Renal cortical epithelial cell (primary cell): ENCODE data around the gene SAMD11. TPM values are rescaled to one million over a fixed set of nuclear protein-coding genes. Genes with fewer than 3 reads are reported as not detected.

Experiments used
- DNase-seq: peaks from one replicate; pipeline ENCODE4 v3.0.0-alpha.2; 2011; ENCODE audit warnings: low read depth
- total RNA-seq: library from RNA; depleted of rRNA; stranded (reverse); fragments of >200 nt; gene quantifications from 2 replicates; pipeline ENCODE4 v1.2.3, GENCODE V29; 2014

The SAMD11 gene
- total RNA-seq, 1 donor from 2014 or later, result 20.1 TPM

- no peak for DNase-seq
Measured at GRCh38 chr1:962381-963300, 38.9 kb downstream of the SAMD11 start.

DNA sequence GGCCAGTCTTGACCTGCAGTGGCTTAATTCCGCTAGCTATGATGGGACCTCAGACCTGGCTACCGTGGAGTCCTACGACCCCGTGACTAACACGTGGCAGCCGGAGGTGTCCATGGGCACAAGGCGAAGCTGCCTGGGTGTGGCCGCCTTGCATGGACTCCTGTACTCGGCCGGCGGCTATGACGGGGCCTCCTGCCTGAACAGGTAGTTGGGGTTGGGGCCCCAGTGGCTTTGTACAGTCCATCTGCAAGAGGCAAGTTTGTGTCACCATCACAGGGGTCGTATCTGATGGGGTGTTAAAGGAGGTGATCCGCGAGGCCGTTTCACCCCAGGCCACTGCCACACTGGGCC, 39.6 kb downstream of the SAMD11 start:
- DNase-seq, result no peak

- no peak for DNase-seq
Measured at GRCh38 chr1:963746-964525, 40.2 kb downstream of the SAMD11 start.

DNA sequence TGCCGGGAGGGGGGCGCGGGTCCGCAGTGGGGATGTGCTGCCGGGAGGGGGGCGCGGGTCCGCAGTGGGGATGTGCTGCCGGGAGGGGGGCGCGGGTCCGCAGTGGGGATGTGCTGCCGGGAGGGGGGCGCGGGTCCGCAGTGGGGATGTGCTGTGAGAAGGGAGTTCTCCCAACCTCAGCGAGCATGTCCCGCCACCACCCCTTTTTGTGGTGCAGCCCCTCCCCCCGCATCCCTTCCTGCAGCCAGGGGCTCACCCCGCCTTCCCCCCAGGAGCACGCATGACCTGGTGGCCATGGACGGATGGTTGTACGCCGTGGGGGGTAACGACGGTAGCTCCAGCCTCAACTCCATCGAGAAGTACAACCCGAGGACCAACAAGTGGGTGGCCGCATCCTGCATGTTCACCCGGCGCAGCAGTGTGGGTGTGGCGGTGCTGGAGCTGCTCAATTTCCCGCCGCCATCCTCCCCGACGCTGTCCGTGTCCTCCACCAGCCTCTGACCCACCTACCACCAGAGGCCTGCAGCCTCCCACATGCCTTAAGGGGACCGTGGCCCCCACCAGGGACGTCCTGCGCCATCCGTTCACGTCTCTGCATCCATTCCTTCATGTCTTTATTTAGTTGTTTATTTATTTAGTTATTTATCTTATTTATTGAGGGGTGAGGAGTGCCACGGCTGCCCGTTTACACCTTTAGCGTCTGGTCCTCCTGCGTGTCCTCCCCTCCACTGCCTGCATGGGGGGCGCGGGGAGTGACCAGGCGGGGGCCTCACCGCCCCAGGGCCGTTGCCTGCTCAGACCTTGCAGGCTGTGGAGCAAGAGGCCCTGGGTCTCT, 41.2 kb downstream of the SAMD11 start:
- DNase-seq, result no peak

- DNase-seq, result no peak
Measured at GRCh38 chr1:965526-966134, 41.9 kb downstream of the SAMD11 start.

DNA sequence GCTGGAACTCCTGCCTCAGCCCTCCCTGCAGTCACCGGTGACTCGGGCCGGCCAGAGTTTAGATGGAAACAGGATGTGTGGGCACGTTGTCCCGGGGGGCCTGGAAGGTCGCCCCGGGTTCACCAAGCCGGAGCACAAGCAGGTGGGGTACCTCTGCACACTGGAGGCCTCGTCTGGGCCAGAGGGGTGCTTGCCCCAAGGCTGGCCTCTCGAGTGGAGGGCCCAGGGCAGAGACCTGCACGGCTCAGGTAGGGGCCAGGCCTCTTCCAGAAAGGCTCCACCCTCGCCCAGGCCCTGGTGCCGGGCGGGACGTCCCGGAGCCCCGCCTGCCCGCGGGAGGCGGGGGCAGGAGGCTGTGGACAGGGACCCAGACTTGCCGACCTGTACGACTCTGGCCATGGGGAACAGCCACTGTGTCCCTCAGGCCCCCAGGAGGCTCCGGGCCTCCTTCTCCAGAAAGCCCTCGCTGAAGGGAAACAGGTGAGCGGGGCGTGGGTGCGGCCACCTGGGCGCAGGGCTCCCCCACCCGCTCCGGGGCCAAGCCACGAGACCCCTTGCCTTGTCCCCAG, 42.5 kb downstream of the SAMD11 start, which contains the start of gene PLEKHN1:
PLEKHN1 (plus strand) TSS at position 348 of the 569 bp plus-strand sequence; CDS start at position 398, 50 bp downstream.
- peak; percentile 28 for DNase-seq

DNA sequence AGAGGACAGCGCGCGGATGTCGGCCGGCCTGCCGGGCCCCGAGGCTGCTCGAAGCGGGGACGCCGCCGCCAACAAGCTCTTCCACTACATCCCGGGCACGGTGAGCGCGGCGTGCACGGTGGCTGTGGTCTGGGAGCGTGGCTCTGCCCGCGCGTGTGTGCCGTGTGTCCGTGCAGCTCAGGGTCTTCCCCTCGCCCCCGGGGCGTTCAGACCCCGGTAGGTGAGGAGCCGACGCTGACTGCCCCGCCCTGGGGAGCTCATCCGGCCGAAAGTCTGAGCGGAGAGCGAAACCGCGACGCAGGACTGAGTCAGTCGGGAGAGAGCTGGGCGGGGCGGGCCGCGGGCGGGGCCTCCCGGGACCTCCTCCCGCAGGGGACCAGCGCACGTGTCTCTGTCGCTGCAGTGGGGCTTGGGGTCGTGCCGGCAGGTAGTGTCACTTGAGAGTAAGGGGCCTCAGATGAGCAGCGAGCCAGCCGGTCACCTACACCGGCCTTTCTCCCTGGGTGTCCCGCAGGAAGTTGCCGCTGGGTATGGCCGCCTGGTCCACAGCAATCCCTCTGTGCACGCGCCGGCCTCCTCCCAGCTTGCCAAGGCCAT, 43.1 kb downstream of the SAMD11 start:
- DNase-seq, result peak; percentile 26

DNA sequence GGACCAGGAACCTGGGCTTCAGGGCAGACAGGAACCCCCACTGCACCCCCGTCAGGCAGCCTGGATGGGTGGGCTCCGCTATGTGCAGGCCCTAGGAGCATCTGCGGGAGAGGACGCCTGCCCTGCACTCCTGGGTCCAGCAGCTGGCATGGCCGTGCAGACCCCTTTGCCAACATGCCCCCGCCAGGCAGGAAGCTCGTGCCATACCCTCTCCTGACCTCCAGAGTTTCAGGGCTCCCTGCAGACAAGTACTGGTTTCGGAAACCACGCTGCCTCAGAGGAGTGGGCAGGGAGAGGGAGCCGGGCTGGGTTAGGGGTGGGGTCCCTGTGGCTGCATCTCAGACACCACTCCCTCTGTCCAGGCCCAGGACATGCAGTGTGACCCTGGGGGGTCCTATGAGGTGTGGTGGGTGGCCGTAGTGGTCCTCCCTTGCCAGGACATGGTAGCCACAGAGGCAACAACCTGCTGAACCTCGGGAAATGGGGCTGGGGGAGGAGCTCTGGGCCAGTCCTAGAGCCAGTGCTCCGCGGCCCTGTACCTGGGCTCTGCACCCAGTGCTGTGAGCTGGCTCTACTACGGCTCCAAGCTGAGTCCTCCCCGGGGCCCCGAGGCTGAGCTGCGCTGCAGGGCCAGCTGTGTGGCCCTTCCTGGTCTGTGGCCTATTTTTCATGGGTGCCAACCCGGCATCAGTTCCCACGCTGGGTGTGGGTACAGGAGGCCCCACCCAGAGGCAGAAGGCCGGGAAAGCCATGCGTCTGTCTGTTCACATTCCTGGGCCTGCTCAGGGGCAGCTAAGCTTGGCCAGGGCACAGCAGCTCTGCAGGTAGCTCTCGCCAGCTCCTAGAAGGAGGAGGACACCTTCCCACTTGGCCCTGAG, 44.0 kb downstream of the SAMD11 start:
- no peak for DNase-seq

DNA sequence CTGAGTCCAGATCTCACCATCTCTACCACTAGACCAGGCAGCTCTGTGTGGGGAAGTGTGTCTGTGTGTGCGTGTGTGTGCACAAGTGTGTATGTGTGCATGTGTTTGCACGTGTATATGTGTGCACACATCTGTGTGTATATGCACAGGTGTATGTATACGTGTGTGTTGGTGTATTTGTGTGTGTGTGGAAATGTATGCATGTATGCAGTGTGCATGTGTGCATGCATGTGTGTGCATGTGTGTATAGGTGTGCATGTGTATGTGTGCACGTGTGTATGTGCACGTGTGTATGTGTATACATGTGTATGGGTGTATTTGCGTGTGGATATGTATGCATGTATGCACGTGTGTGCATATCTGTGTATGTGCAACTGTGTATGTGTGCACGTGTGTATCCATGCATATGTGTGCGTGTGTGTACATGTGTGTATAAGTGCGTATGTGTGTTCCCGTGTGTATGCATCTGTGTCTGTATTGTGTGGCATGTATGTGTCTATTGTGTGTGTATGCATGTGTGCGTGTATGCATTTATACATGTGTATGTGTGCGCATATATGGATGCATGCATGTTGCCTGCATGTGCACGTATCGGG, 45.6 kb downstream of the SAMD11 start:
- DNase-seq, result no peak

DNA sequence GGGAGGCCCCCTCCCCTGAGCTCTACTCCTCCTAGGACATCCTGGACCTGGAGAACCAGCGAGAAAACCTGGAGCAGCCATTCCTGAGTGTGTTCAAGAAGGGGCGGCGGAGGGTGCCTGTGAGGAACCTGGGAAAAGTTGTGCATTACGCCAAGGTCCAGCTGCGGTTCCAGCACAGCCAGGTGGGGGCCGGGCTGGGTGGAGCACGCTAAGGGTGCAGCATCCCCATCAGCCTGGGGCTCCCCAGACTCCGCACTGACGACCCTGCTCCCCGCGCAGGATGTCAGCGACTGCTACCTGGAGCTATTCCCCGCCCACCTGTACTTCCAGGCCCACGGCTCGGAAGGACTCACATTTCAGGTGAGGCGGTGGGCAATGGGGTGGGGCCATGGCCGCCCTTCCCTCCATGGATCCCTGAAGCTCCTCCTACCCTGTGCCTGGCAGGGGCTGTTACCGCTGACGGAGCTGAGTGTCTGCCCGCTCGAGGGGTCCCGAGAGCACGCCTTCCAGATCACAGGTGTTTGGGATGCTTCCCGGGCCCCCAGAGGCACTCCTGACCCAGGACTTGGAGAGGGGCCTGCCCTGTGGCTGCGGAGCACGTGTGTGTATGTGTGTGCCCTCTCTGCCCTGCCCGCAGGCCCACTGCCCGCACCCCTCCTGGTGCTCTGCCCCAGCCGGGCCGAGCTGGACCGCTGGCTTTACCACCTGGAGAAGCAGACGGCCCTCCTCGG, 46.7 kb downstream of the SAMD11 start:
- DNase-seq, result no peak

DNA sequence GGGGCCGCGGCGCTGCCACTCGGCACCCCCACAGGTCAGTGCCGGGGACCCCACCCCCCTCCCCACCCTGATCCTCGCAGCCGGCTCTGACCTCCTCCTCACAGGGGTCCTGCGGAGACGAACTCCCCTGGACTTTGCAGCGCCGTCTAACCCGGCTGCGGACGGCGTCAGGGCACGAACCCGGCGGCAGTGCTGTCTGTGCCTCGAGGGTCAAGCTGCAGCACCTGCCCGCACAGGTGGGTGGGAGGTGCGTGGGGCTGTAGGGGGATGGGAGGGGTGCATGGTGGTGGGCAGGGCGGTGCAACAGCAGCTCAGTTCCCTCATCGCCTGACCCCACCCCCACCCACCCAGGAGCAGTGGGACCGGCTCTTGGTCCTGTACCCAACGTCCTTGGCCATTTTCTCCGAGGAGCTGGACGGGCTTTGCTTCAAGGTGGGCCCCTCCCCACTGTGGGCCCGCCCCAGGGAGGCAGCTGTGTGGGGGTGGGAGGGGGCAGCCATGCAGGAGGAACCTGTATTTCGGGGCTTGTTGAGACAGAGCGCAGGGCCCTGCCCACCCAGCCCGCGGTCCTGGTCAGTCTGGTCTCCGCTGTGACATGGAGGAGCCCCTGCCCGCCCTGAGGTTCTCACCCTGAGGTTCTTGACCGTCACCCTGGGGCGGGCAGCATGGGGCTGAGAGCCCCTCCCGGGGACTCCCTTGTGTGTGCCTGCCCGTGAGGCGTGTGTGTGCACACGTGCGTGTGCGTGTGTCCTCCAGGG, 47.4 kb downstream of the SAMD11 start:
- no peak for DNase-seq

DNA sequence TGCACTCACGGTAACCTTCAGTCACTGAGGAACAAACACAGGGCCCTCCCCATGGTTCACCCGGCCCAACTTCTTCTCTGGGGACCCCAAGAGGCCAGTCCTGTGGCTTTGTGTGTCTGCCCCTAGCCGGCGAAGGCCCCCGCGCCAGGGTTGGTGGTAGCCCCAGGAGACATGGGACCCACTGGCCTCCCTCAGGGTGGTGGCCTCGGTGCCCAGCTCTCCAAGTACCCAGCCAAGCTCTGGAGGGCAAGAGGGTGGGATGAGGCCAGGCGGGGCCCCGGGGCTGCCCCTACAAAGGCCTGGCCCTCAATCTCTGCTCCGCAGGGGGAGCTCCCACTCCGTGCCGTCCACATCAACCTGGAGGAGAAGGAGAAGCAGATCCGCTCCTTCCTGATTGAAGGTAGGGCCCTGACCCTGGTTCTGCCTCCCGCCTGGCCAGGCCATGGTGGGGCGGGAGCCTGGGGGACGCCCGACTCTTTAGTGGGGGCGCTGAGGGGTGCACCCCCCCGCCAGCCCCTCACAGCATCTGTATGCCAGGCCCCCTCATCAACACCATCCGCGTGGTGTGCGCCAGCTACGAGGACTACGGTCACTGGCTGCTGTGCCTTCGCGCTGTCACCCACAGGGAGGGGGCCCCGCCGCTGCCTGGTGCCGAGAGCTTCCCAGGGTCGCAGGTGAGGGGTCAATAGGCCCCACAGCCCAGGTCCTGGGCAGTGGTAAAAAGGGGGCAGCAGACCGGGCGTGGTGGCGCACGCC, 48.2 kb downstream of the SAMD11 start:
- no peak for DNase-seq

DNA sequence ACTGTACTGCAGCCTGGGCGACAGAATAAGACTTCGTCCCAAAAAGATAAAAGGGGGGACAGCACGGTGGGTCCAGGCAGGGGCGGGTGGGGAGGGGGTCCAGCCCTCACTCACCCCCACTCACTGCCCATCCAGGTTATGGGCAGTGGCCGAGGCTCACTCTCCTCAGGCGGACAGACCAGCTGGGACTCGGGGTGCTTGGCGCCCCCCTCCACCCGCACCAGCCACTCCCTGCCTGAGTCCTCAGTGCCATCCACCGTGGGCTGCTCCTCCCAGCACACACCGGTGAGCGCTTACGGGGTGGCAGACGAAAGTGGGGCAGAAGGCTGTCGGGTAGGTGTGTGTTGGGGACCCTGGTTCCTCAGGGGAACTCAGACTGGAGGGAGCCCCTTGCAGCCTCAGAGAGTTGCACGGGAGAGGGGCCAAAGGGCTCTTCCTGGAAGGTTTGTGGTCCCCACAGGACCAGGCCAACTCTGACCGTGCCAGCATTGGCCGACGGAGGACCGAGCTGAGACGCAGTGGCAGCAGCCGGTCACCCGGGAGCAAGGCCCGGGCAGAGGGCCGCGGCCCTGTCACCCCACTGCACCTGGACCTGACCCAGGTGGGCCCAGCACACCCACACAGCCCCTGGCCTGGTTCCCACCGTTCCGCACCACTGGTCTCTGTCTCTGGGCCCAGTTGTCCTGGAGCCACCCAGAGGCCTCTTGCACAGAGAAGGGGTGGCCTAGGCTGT, 49.2 kb downstream of the SAMD11 start:
- no peak for DNase-seq

- no peak for DNase-seq
Measured at GRCh38 chr1:973459-974292, 50.0 kb downstream of the SAMD11 start.

DNA sequence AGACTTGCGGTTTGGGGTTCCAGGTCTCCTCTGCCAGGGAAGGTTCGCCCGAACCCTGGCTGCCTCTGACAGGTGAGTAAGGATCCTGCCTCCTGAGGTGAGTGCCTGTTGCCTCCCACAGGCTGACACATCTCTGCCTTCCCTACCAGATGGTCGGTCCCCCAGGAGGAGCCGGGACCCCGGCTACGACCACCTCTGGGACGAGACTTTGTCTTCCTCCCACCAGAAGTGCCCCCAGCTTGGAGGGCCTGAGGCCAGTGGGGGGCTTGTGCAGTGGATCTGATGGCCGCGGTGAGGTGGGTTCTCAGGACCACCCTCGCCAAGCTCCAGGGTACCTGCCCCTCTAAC, 50.5 kb downstream of the SAMD11 start:
- no peak for DNase-seq
